NCI-H82 treated with DMSO at 0.1 percent for 48 hours (cell line): Measurements from ENCODE around the gene POLE4.
A peak's percentile ranks its signal among the peaks of the same experiment; 100 is the strongest.

Source experiments
- DNase-seq: peaks from one replicate; lab custom pipeline; 2025; ENCODE audit not compliant: unreplicated experiment; lab: John Stamatoyannopoulos, UW

Gene POLE4

GRCh38 chr2:74939919-74940812, 18.3 kb upstream of the POLE4 start:
- DNase-seq: no peak

DNA sequence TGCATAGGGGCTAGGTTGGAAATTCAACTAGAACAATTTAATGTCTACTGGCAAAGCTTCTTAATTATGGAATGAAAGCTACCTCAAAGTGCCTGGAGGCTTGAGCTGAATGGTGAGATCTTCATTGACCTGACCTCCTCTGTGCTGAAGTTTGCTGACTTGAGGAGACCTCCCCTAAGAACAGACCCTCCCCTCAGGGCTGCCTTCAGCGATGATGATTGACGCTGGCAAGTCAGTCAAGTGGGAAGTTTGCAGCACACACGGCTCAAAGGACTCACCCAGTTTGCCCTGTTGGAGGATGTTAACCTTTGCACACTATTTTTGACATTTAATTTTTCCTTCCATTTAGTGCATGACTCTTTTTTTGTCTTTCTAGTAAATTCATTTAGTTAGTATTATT, 17.2 kb upstream of the POLE4 start:
- no peak for DNase-seq

GRCh38 chr2:74942263-74942662, 16.2 kb upstream of the POLE4 start:
- DNase-seq: no peak

DNA sequence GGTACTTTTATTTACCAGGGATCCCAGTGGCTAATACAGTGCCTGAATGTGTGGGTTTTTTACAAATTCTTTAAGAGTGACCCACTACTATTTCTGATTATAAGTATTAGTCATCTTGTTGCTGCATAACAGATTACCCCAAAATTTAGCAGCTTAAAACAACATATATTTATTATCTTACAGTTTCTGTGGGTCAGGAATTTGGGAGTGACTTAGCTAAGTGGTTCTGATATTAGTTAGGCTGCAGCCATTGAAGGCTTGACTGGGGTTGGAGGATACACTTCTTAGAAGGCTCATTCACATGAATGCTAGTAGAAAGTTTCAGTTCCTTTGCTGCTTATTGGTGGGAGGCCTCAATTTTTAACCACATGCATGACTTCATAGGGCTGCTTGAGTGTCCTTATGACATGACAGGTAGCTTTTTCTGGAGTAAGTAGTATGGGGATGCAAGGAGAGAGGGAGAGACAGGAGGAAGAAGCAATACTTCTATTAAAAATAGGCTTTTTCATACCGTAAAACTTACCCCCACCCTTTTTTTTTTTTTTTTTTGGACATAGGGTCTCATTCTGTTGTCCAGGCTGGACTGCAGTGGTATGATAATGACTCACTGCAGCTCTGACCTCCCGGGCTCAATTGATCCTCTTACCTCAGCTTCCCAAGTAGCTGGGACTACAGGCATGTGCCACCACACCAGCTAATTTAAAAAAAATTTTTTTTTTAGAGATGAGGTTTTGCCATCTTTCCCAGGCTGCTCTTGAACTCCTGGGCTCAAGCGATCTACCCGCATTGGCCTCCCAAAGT, 13.3 kb upstream of the POLE4 start:
- no peak for DNase-seq

- DNase-seq: no peak
Measured at GRCh38 chr2:74945788-74946331, 12.6 kb upstream of the POLE4 start.

DNA sequence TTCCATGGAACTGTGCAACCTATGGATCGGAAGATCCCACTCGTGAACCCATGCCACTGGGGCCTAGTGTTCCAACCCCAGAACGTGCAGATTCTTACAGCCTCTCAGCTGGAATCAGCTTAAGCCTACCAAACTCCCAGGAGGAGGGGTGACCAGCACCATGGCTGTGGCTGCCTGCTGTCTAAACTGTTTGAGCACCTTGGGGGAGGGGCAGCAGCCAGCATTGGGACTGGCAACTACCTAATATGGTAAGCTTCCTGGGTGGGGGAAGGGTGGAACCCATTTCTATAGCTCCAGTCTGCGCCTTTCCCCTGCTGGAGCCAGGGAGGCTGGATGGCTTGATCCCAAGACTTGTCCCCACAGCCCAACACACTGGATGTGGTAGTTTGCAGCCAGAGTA, 10.7 kb upstream of the POLE4 start:
- DNase-seq: no peak

DNA sequence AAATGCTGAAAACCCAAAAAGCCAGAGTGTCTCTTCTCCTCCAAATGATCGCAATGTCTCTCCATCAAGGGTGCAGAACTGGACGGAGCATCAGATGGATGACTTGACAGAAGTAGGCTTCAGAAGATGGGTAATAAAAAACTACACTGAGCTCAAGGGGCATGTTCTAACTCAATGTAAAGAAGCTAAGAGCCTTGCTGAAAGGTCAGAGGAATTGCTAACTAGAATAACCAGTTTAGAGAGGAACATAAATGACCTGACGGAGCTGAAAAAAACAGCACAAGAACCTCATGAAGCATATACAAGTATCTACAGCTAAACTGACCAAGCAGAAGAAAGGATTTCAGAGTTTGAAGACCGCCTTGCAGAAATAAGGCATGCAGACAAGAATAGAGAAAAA, 9.7 kb upstream of the POLE4 start:
- DNase-seq: no peak

DNA sequence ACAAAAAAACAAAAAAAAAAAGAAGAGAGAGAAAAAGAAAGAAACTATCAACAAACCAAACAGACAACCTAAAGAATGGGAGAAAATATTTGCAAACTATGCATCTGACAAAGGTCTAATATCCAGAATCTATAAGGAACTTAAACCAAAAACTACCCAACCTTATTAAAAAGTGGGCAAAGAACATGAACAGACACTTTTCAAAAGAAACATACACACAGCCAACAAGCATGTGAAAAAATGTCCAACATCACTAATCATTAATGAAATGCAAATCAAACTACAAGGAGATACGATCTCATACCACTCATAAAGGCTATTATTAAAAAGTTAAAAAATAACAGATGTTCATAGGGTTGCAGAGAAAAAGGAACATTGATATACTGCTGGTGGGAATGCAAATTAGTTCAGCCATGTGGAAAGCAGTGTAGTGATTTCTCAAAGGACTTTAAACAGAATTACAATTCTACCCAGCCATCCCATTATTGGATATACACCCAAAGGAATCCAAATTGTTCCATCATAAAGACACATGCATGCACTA, 7.2 kb upstream of the POLE4 start:
- DNase-seq: no peak

DNA sequence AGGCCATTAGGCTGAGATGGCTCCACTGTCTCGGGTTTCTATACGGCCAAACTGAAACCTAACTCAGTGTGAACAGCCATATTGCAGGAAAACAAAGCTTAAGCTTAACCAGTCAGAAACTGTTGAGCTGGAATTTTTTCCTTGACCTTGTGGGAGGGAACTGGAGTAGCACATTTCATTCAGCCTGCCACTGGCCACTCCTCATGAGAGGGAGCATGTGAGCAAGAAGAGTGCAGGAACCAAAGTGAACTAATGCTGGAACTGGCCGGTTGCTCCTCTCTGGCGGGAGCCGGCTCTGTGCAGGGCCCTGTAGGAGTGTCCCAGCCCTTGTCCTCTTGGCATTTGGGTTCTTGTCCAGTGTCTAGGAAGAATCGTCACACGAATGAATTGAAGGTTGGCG, 5.9 kb upstream of the POLE4 start:
- no peak for DNase-seq

DNA sequence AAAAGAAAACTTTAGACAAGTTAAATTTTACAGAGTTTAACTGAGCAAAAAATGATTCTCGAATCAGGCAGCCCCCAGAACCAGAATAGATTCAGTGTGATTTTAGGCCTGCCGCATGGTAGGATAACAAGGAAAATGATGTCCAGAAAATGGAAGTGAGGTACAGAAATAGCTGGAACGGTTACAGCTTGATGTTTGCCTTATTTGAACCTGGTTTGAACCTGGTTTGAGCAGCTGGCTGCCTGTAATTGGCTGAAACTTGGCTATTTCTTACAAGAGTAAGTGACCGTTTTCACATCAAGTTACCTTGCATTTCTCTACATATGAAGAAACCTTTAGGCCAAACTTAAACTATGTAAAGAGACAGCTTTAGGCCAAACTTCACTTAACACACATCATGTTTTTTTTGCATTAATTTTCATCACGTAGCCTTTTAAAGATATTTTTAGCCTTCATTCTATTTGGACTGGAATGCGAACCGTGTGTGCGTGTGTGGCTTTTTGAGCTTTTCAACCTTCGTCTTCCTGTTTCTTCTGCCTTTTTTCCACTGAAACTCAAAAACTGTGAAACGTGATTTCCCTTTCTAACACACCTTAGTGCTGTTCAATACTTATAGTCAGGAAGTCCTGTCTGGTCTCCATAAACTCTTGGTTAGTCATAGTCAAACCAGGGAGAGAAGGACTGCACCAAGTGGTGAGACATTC, 4.5 kb upstream of the POLE4 start:
- DNase-seq: no peak

DNA sequence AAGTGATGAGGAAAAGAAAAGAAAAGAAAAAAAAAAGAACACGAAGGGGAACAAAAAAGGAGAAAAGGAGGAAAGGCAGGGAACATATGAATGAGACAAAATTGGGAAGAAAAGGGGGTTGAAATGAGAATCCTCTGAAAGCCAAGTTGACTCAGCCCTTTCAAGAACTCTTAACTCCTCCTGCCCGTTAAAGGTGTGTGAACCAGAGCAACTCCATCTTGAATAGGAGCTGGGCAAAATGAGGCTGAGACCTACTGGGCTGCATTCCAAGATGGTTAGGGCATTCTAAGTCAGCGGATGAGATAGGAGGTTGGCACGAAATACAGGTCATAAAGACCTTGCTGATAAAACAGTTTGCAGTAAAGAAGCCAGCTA, 4.0 kb upstream of the POLE4 start:
- DNase-seq: no peak

- no peak for DNase-seq
Measured at GRCh38 chr2:74957886-74958273, 563 bp upstream of the POLE4 start.

GRCh38 chr2:74959106-74959751, 786 bp downstream of the POLE4 start:
- DNase-seq: no peak

DNA sequence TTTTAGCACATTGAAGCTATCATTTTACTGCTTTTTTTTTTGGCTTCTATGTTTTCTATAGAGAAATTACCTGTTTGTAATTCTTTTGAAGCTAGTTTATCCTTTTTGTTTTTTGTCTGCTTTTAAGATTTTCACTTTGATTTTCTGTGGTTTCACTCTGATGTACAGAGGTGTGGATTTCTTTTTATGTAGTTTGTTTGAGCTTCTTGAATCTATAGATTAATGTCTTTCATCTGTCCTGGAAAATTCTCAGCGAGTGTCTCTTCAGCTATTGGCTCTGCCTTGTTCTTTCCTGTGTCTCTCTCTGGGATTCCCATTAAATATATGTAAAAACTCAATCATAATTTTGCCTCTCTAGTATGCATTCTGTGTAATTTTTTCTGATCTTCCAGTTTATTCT, 8.4 kb downstream of the POLE4 start:
- DNase-seq: no peak

DNA sequence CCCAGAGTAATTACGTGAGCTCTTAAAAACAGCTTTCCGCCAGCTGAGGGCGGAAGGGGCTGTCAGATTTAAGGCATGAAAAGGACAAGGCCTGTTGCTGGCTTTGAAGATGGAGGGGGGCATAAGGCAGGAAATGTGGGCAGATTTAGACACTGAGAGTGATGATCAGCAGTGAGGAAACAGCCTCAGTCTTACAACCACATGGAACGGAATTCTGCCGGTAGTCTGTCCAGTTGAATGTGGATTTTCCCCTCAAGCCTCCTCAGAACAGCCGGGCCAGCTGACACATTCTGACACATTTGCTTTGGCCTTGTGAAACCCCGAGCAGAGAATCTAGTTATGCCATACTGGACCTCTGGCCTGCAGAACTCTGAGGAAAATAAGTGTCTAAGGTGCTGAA, 16.6 kb downstream of the POLE4 start:
- DNase-seq: peak; percentile 87

- DNase-seq: no peak
Measured at GRCh38 chr2:74979844-74980243, 21.4 kb downstream of the POLE4 start.

- DNase-seq: no peak
Measured at GRCh38 chr2:74982577-74982976, 24.1 kb downstream of the POLE4 start.

GRCh38 chr2:74983631-74984392, 25.4 kb downstream of the POLE4 start:
- DNase-seq: no peak

- no peak for DNase-seq
Measured at GRCh38 chr2:74984947-74985637, 26.6 kb downstream of the POLE4 start.
